Fibroblast of lung (primary cell): Measurements from ENCODE around the gene MBNL2. TPM values are rescaled to one million over a fixed set of nuclear protein-coding genes. Genes with fewer than 3 reads are reported as not detected.

ENCODE experiments used
- DNase-seq, 2 donors: peaks; one replicate each; pipeline versions ENCODE4 v3.0.0 to v3.0.0-alpha.2; 2010; ENCODE audit warnings: low read depth in 2 of 2
- H2AFZ ChIP-seq: 2 replicates; pipeline ENCODE4 v1.5.1; 2012; ENCODE audit warnings: low read length, control low read depth, inconsistent platforms
- H3K27ac ChIP-seq: 2 replicates; pipeline ENCODE4 v1.5.1; 2011; ENCODE audit warnings: low read length, control low read depth; ENCODE audit not compliant: insufficient read depth
- H3K27me3 ChIP-seq: 2 replicates; pipeline ENCODE4 v1.5.1; 2011; ENCODE audit warnings: mild to moderate bottlenecking, low read length; ENCODE audit not compliant: control insufficient read depth, insufficient read depth
- H3K36me3 ChIP-seq: 2 replicates; pipeline ENCODE4 v1.5.1; 2011; ENCODE audit warnings: low read length; ENCODE audit not compliant: control insufficient read depth, insufficient read depth
- H3K4me1 ChIP-seq: 2 replicates; pipeline ENCODE4 v1.5.1; 2011; ENCODE audit warnings: low read length; ENCODE audit not compliant: control insufficient read depth, insufficient read depth; ENCODE audit errors: extremely low read depth
- H3K4me2 ChIP-seq: 2 replicates; pipeline ENCODE4 v1.5.1; 2011; ENCODE audit warnings: low read length, control low read depth; ENCODE audit not compliant: insufficient read depth; ENCODE audit errors: extremely low read depth
- H3K4me3 ChIP-seq, 4 experiments: fragments of 200-600 bp in 1 of 4; sonication (generic) in 1 of 4; replicated peaks in 1 of 4; 2 replicates each; pipeline ENCODE4 v1.5.1; 2011 to 2016; ENCODE audit warnings: low read length in 4 of 4, low read depth in 3 of 4, mild to moderate bottlenecking in 3 of 4, control low read depth in 2 of 4, inconsistent platforms in 1 of 4, mixed read lengths in 1 of 4; ENCODE audit not compliant: insufficient read depth in 1 of 4; ENCODE audit errors: control extremely low read depth in 1 of 4
- H3K79me2 ChIP-seq: 2 replicates; pipeline ENCODE4 v1.5.1; 2012; ENCODE audit warnings: mild to moderate bottlenecking, low read length, inconsistent platforms; ENCODE audit not compliant: control insufficient read depth, insufficient read depth
- H3K9ac ChIP-seq: 2 replicates; pipeline ENCODE4 v1.5.1; 2011; ENCODE audit warnings: mild to moderate bottlenecking, low read length, control low read depth; ENCODE audit not compliant: insufficient read depth
- H3K9me3 ChIP-seq: 2 replicates; pipeline ENCODE4 v1.5.1; 2012; ENCODE audit warnings: low read depth, low read length; ENCODE audit not compliant: control insufficient read depth, insufficient read depth
- H4K20me1 ChIP-seq: 2 replicates; pipeline ENCODE4 v1.5.1; 2011; ENCODE audit warnings: low read length; ENCODE audit not compliant: control insufficient read depth, insufficient read depth; ENCODE audit errors: extremely low read depth
- EZH2 ChIP-seq: IDR thresholded peaks from 2 replicates; pipeline ENCODE4 v1.5.1; 2012; ENCODE audit warnings: low read length, control low read depth, mild to moderate bottlenecking; ENCODE audit errors: missing control alignments
- polyA minus RNA-seq: library from RNA; depleted of rRNA, polyadenylated mRNA; stranded (reverse); fragments of >200 nt; gene quantifications from 2 replicates; pipeline ENCODE4 v1.2.3, GENCODE V29; 2011; ENCODE audit warnings: low replicate concordance
- polyA plus RNA-seq, 2 donors: library from polyadenylated mRNA; depleted of rRNA in 1 of 2; stranded (reverse) in 1 of 2; unstranded in 1 of 2; fragments of >200 nt; gene quantifications; 2 replicates each; pipeline ENCODE4 v1.2.1, GENCODE V29; 2011 to 2012; ENCODE audit warnings: missing spikeins in 1 of 2
- total RNA-seq: library from RNA; depleted of rRNA; stranded (reverse); fragments of >200 nt; gene quantifications from 2 replicates; pipeline ENCODE4 v1.2.1, GENCODE V29; 2014
- TF ChIP-seq, protein P1 (sequence below), 2 donors: IDR thresholded peaks in 1 of 2; conservative IDR thresholded peaks in 1 of 2; 1 replicate in 1 of 2; 2 replicates in 1 of 2; pipeline ENCODE4 v1.5.1; 2011 to 2012; ENCODE audit warnings: low read length in 2 of 2, control low read depth in 1 of 2, inconsistent platforms in 1 of 2, low read depth in 1 of 2, mild to moderate bottlenecking in 1 of 2

The MBNL2 gene, protein sequence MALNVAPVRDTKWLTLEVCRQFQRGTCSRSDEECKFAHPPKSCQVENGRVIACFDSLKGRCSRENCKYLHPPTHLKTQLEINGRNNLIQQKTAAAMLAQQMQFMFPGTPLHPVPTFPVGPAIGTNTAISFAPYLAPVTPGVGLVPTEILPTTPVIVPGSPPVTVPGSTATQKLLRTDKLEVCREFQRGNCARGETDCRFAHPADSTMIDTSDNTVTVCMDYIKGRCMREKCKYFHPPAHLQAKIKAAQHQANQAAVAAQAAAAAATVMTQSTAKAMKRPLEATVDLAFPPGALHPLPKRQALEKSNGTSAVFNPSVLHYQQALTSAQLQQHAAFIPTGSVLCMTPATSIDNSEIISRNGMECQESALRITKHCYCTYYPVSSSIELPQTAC
- total RNA-seq, result 54.7 and 61.1 TPM in 2 replicates
- 42.0 and 48.9 TPM in 2 replicates for polyA plus RNA-seq
- polyA plus RNA-seq (2012), result 32.3 and 39.9 TPM in 2 replicates
- 25.1 and 35.2 TPM in 2 replicates for polyA minus RNA-seq

- H3K79me2 ChIP-seq, result peaks cover 48% of the 10 kb centered on the region
- no peaks in the 10 kb centered on the region for H4K20me1 ChIP-seq
- peaks cover 7% of the 10 kb centered on the region for H3K4me1 ChIP-seq
These were observed at the start of gene MBNL2 for GRCh38 chr13:97221989-97222700. TSS of gene MBNL2 (plus strand) at chr13:97222333. CDS start at chr13:97276236, 53,903 bp downstream.

GRCh38 chr13:97174638-97175037 lies 47.5 kb upstream of the MBNL2 start:
- TF ChIP-seq, protein P1, sequence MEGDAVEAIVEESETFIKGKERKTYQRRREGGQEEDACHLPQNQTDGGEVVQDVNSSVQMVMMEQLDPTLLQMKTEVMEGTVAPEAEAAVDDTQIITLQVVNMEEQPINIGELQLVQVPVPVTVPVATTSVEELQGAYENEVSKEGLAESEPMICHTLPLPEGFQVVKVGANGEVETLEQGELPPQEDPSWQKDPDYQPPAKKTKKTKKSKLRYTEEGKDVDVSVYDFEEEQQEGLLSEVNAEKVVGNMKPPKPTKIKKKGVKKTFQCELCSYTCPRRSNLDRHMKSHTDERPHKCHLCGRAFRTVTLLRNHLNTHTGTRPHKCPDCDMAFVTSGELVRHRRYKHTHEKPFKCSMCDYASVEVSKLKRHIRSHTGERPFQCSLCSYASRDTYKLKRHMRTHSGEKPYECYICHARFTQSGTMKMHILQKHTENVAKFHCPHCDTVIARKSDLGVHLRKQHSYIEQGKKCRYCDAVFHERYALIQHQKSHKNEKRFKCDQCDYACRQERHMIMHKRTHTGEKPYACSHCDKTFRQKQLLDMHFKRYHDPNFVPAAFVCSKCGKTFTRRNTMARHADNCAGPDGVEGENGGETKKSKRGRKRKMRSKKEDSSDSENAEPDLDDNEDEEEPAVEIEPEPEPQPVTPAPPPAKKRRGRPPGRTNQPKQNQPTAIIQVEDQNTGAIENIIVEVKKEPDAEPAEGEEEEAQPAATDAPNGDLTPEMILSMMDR (conservative IDR thresholded peaks at IDR 0.05 in 1 of 2, IDR thresholded peaks at IDR 0.05 in 1 of 2; ENCODE audit: low read depth in 1 of 2, low read length in 2 of 2), result no peak
- TF ChIP-seq EZH2, result no peak
- peak in 1 of 2 donors; percentile 25 for DNase-seq
- no peak overlapping the region for H2AFZ ChIP-seq

More at GRCh38 chr13:97221989-97222700, at the start of gene MBNL2:
- peak within 1 kb of the TSS; percentile 73 for H3K27ac ChIP-seq
- H3K4me3 ChIP-seq, result peak within 1 kb of the TSS; percentile 63 to 98 (median 80)
- DNase-seq, result peak; percentile 92 to 95
- H3K9ac ChIP-seq, result peak within 1 kb of the TSS; percentile 69
- H3K4me2 ChIP-seq, result peak within 1 kb of the TSS; percentile 46
- no peaks in the 10 kb centered on the region for H3K9me3 ChIP-seq
- peak within 1 kb of the TSS; percentile 1 for H2AFZ ChIP-seq
- no peak for TF ChIP-seq EZH2
- TF ChIP-seq, protein P1 (conservative IDR thresholded peaks at IDR 0.05 in 1 of 2, IDR thresholded peaks at IDR 0.05 in 1 of 2; ENCODE audit: low read depth in 1 of 2, low read length in 2 of 2), result no peak
- H3K27me3 ChIP-seq, result no peaks in the 10 kb centered on the region
- no peaks in the 10 kb centered on the region for H3K36me3 ChIP-seq

GRCh38 chr13:97175041-97175440 lies 47.1 kb upstream of the MBNL2 start:
- Histone ChIP-seq H3K9me3 (no peaks in the 10 kb centered on the region), H3K79me2 (no peaks in the 10 kb centered on the region), H3K4me1 (no peaks in the 10 kb centered on the region), H3K27me3 (no peaks in the 10 kb centered on the region), H3K4me3 (no peak overlapping the region), H3K27ac (no peak overlapping the region), H2AFZ (no peak overlapping the region), H4K20me1 (no peaks in the 10 kb centered on the region), H3K36me3 (no peaks in the 10 kb centered on the region), H3K4me2 (no peak overlapping the region), H3K9ac (no peak overlapping the region)
- DNase-seq, result no peak
- TF ChIP-seq EZH2, result no peak
- TF ChIP-seq, protein P1 (conservative IDR thresholded peaks at IDR 0.05 in 1 of 2, IDR thresholded peaks at IDR 0.05 in 1 of 2; ENCODE audit: low read depth in 1 of 2, low read length in 2 of 2), result no peak

More at GRCh38 chr13:97174638-97175037, 47.5 kb upstream of the MBNL2 start:
- no peak overlapping the region for H3K27ac ChIP-seq
- H3K4me2 ChIP-seq, result no peak overlapping the region
- H3K36me3 ChIP-seq, result no peaks in the 10 kb centered on the region
- H3K79me2 ChIP-seq, result no peaks in the 10 kb centered on the region
- H3K9me3 ChIP-seq, result no peaks in the 10 kb centered on the region
- no peaks in the 10 kb centered on the region for H3K27me3 ChIP-seq
- no peaks in the 10 kb centered on the region for H3K4me1 ChIP-seq
- H3K9ac ChIP-seq, result no peak overlapping the region
- no peak overlapping the region for H3K4me3 ChIP-seq
- H4K20me1 ChIP-seq, result no peaks in the 10 kb centered on the region
